GM23338 (cell line): ENCODE results near the gene CDC25C.

ENCODE experiments used
- CREB1 ChIP-seq: fragments of 250-450 bp; sonication (Bioruptor Pico); IDR thresholded peaks from 2 replicates; pipeline ENCODE4 v1.5.0; 2020; ENCODE audit warnings: low read depth, mild to moderate bottlenecking, moderate library complexity
- CTCF ChIP-seq, 2 experiments: fragments of 200-600 bp in 1 of 2; sonication (generic) in 1 of 2; conservative IDR thresholded peaks; 2 replicates each; pipeline versions ENCODE4 v1.5.1 to v1.6.1; 2016 to 2017; ENCODE audit warnings: antibody characterized with exemption in 2 of 2, low read depth in 2 of 2, mild to moderate bottlenecking in 2 of 2, moderate library complexity in 1 of 2
- ETS1 ChIP-seq: IDR thresholded peaks from 2 replicates; pipeline ENCODE4 v1.6.1; 2016; ENCODE audit warnings: antibody characterized with exemption
- EZH2 ChIP-seq: fragments of 200-600 bp; sonication (generic); IDR thresholded peaks from one replicate; pipeline ENCODE4 v1.8.0; 2017; ENCODE audit warnings: antibody characterized with exemption, mild to moderate bottlenecking, low read depth; ENCODE audit not compliant: unreplicated experiment
- EZH2phosphoT487 ChIP-seq: fragments of 200-600 bp; sonication (generic); IDR thresholded peaks from one replicate; pipeline ENCODE4 v1.8.1; 2018; ENCODE audit warnings: antibody characterized with exemption; ENCODE audit not compliant: unreplicated experiment
- JUNB ChIP-seq: IDR thresholded peaks from one replicate; pipeline ENCODE4 v1.6.1; 2016; ENCODE audit warnings: antibody characterized with exemption; ENCODE audit not compliant: unreplicated experiment
- NANOG ChIP-seq: IDR thresholded peaks from 2 replicates; pipeline ENCODE4 v1.6.1; 2016; ENCODE audit warnings: antibody characterized with exemption, borderline replicate concordance
- POLR2AphosphoS5 ChIP-seq: IDR thresholded peaks from 2 replicates; pipeline ENCODE4 v1.6.1; 2016; ENCODE audit warnings: antibody characterized with exemption, low read depth
- REST ChIP-seq: IDR thresholded peaks from one replicate; pipeline ENCODE4 v1.6.1; 2018; ENCODE audit warnings: antibody characterized with exemption; ENCODE audit not compliant: unreplicated experiment
- STAT1 ChIP-seq: IDR thresholded peaks from one replicate; pipeline ENCODE4 v1.6.1; 2016; ENCODE audit warnings: antibody characterized with exemption; ENCODE audit not compliant: unreplicated experiment
- ZNF114 ChIP-seq: fragments of 250-450 bp; sonication (Bioruptor Pico); IDR thresholded peaks from 2 replicates; pipeline ENCODE4 v1.5.0; 2020; ENCODE audit warnings: mild to moderate bottlenecking, moderate library complexity
- ZNF331 ChIP-seq: fragments of 250-450 bp; sonication (Bioruptor Pico); IDR thresholded peaks from 2 replicates; pipeline ENCODE4 v1.5.0; 2020; ENCODE audit warnings: low read depth, mild to moderate bottlenecking, moderate library complexity
- ZNF462 ChIP-seq: fragments of 250-450 bp; sonication (Bioruptor Pico); IDR thresholded peaks from 2 replicates; pipeline ENCODE4 v1.5.0; 2020; ENCODE audit warnings: mild to moderate bottlenecking, moderate library complexity

GRCh38 chr5:138349852-138350562, 18.4 kb upstream of the CDC25C start:
- TF ChIP-seq CTCF (conservative IDR thresholded peaks at IDR 0.05; ENCODE audit: low read depth in 2 of 2) (no peak), EZH2 (no peak), CREB1 (CRISPR knock-in tag) (no peak), EZH2phosphoT487 (no peak), POLR2AphosphoS5 (no peak), REST (no peak), ZNF331 (no peak), ETS1 (no peak), JUNB (no peak), ZNF462 (CRISPR knock-in tag) (no peak), STAT1 (no peak), NANOG (no peak), ZNF114 (no peak)
